ENCODE data around the gene UBE2I. TPM values are rescaled to one million over a fixed set of nuclear protein-coding genes. Genes with fewer than 3 reads are reported as not detected.
A peak's percentile ranks its signal among the peaks of the same experiment; 100 is the strongest.

The UBE2I gene
- total RNA-seq, 1 experiment from 2014 or later = 271 TPM

- intact Hi-C loops (cut with micrococcal nuclease; ENCODE audit: unreplicated experiment) = loop anchor here (2.0 kb wide), 1 partner anchor 38 kb away; no protein-coding TSS in a partner anchor
- peak; percentile 82 to 97 for DNase-seq
- Histone ChIP-seq H3F3A (ENCODE audit: insufficient read depth, low read depth) (peaks cover 35% of the 10 kb centered on the region), H3K36me3 (ENCODE audit: low read depth) (no peaks in the 10 kb centered on the region), H3K4me2 (peak overlapping the region; percentile 66), H3K4me3 (no peak overlapping the region), H3K9me3 (ENCODE audit: insufficient read depth, low read depth) (no peaks in the 10 kb centered on the region), H3K4me1 (replicated peaks; ENCODE audit: insufficient read depth) (peaks cover 42% of the 10 kb centered on the region), H2AFZ (peak overlapping the region; percentile 70), H3K27ac (peak overlapping the region; percentile 99), H3K9me2 (ENCODE audit: insufficient read depth) (no peaks in the 10 kb centered on the region), H3K27me3 (ENCODE audit: insufficient read depth, low read depth) (no peaks in the 10 kb centered on the region), H4K20me1 (ENCODE audit: insufficient read depth) (no peaks in the 10 kb centered on the region), H3K79me2 (ENCODE audit: low read depth) (no peaks in the 10 kb centered on the region)
- ChIA-PET POLR2A (ENCODE audit: unreplicated experiment) (interaction anchor here (0.6 to 0.8 kb wide), 4 partner anchors 12 to 485 kb away, joined by 3 to 7 read pairs (median 4); partner anchors contain the start of genes SPSB3 and UBE2I), CTCF (interaction anchor here (0.6 kb wide), 1 partner anchor 581 kb away, joined by 3 read pairs; no protein-coding TSS in a partner anchor)
- TF ChIP-seq EZH2 (IDR thresholded peaks at IDR 0.05; ENCODE audit: low read depth) = no peak
- TF ChIP-seq, protein P1, sequence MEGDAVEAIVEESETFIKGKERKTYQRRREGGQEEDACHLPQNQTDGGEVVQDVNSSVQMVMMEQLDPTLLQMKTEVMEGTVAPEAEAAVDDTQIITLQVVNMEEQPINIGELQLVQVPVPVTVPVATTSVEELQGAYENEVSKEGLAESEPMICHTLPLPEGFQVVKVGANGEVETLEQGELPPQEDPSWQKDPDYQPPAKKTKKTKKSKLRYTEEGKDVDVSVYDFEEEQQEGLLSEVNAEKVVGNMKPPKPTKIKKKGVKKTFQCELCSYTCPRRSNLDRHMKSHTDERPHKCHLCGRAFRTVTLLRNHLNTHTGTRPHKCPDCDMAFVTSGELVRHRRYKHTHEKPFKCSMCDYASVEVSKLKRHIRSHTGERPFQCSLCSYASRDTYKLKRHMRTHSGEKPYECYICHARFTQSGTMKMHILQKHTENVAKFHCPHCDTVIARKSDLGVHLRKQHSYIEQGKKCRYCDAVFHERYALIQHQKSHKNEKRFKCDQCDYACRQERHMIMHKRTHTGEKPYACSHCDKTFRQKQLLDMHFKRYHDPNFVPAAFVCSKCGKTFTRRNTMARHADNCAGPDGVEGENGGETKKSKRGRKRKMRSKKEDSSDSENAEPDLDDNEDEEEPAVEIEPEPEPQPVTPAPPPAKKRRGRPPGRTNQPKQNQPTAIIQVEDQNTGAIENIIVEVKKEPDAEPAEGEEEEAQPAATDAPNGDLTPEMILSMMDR (conservative IDR thresholded peaks at IDR 0.05) = no peak
- TSS peak; percentile 71 for BruUV-seq (replicated peaks)
Observed at GRCh38 chr16:1297018-1297696, 12.3 kb upstream of the UBE2I start.

DNA sequence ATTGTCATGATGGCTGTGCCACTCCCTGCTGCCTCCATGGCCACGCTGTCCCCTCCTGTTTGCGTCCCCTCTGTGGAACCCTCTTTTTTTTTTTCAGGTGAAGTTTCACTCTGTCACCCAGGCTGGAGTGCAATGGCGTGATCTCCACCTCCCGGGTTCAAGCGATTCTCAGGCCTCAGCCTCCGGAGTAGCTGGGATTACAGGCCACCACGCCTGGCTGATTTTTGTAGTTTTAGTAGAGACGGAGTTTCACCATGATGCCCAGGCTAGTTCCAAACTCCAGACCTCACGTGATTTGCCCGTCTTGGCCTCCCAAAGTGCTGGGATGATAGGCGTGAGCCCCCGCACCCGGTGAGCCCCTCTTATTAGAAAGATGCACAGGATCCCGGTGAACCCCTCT, 11.0 kb upstream of the UBE2I start:
- Histone ChIP-seq H3K4me3 (no peak overlapping the region), H3K36me3 (ENCODE audit: low read depth) (no peaks in the 10 kb centered on the region), H3K9me3 (ENCODE audit: insufficient read depth, low read depth) (no peaks in the 10 kb centered on the region), H4K20me1 (ENCODE audit: insufficient read depth) (no peaks in the 10 kb centered on the region), H3K79me2 (ENCODE audit: low read depth) (no peaks in the 10 kb centered on the region), H3K27me3 (ENCODE audit: insufficient read depth, low read depth) (no peaks in the 10 kb centered on the region), H3K9me2 (ENCODE audit: insufficient read depth) (no peaks in the 10 kb centered on the region), H3K27ac (peak overlapping the region; percentile 99), H3F3A (ENCODE audit: insufficient read depth, low read depth) (peaks cover 46% of the 10 kb centered on the region), H3K4me2 (no peak overlapping the region), H3K4me1 (replicated peaks; ENCODE audit: insufficient read depth) (peaks cover 54% of the 10 kb centered on the region), H2AFZ (no peak overlapping the region)
- TF ChIP-seq, protein P1 (conservative IDR thresholded peaks at IDR 0.05) = no peak
- TF ChIP-seq EZH2 (IDR thresholded peaks at IDR 0.05; ENCODE audit: low read depth) = no peak
- no peak for DNase-seq
- no TSS peak for BruUV-seq (replicated peaks)
- ChIA-PET POLR2A (ENCODE audit: unreplicated experiment) (no interaction called here), CTCF (no interaction called here)
- intact Hi-C loops (cut with micrococcal nuclease; ENCODE audit: unreplicated experiment) = no loop called here

GRCh38 chr16:1299012-1299867, 10.2 kb upstream of the UBE2I start:
- H3K36me3 ChIP-seq (ENCODE audit: low read depth) = no peaks in the 10 kb centered on the region
- no TSS peak for BruUV-seq (replicated peaks)
- H3K79me2 ChIP-seq (ENCODE audit: low read depth) = no peaks in the 10 kb centered on the region
- ChIA-PET POLR2A (ENCODE audit: unreplicated experiment) (no interaction called here), CTCF (no interaction called here)
- peaks cover 54% of the 10 kb centered on the region for H3K4me1 ChIP-seq (replicated peaks; ENCODE audit: insufficient read depth)
- no peak overlapping the region for H2AFZ ChIP-seq
- no peak for DNase-seq
- no peaks in the 10 kb centered on the region for H3K27me3 ChIP-seq (ENCODE audit: insufficient read depth, low read depth)
- H3K27ac ChIP-seq = no peak overlapping the region
- TF ChIP-seq, protein P1 (conservative IDR thresholded peaks at IDR 0.05) = no peak
- no peak for TF ChIP-seq EZH2 (IDR thresholded peaks at IDR 0.05; ENCODE audit: low read depth)
- H3F3A ChIP-seq (ENCODE audit: insufficient read depth, low read depth) = peaks cover 52% of the 10 kb centered on the region
- no peak overlapping the region for H3K4me2 ChIP-seq
- H4K20me1 ChIP-seq (ENCODE audit: insufficient read depth) = no peaks in the 10 kb centered on the region
- H3K9me3 ChIP-seq (ENCODE audit: insufficient read depth, low read depth) = no peaks in the 10 kb centered on the region
- H3K9me2 ChIP-seq (ENCODE audit: insufficient read depth) = no peaks in the 10 kb centered on the region
- H3K4me3 ChIP-seq = no peak overlapping the region
- intact Hi-C loops (cut with micrococcal nuclease; ENCODE audit: unreplicated experiment) = no loop called here
